ENCODE measurements around the gene NCMAP.
"Not testable (repeated sequence)": the region's sequence is repeated elsewhere in the genome, so short reads cannot be mapped to it uniquely, and the experiment has no call there.

NCMAP gene

GRCh38 chr1:24541711-24542346, 14.1 kb upstream of the NCMAP start:
- no peak for DNase-seq (ENCODE audit: low read depth)

- DNase-seq (ENCODE audit: low read depth) = no peak
Measured at GRCh38 chr1:24544239-24544638, 11.6 kb upstream of the NCMAP start.

GRCh38 chr1:24545662-24546061, 10.2 kb upstream of the NCMAP start:
- DNase-seq (ENCODE audit: low read depth) = no peak

GRCh38 chr1:24547195-24547594, 8.7 kb upstream of the NCMAP start:
- no peak for DNase-seq (ENCODE audit: low read depth)

- no peak for DNase-seq (ENCODE audit: low read depth)
Measured at GRCh38 chr1:24548070-24548469, 7.8 kb upstream of the NCMAP start.

GRCh38 chr1:24549210-24549609, 6.7 kb upstream of the NCMAP start:
- DNase-seq (ENCODE audit: low read depth) = not testable (repeated sequence)

- DNase-seq (ENCODE audit: low read depth) = no peak
Measured at GRCh38 chr1:24551290-24551959, 4.5 kb upstream of the NCMAP start.

- DNase-seq (ENCODE audit: low read depth) = peak; percentile 21
Measured at GRCh38 chr1:24551960-24552571, 3.8 kb upstream of the NCMAP start.

GRCh38 chr1:24553931-24554330, 2.0 kb upstream of the NCMAP start:
- DNase-seq (ENCODE audit: low read depth) = no peak

- no peak for DNase-seq (ENCODE audit: low read depth)
Measured at GRCh38 chr1:24554714-24555113, 1.2 kb upstream of the NCMAP start.

- DNase-seq (ENCODE audit: low read depth) = no peak
Measured at GRCh38 chr1:24556414-24556795, 518 bp downstream of the NCMAP start.

GRCh38 chr1:24557220-24557619, 1.3 kb downstream of the NCMAP start:
- no peak for DNase-seq (ENCODE audit: low read depth)

GRCh38 chr1:24557711-24558131, 1.8 kb downstream of the NCMAP start:
- DNase-seq (ENCODE audit: low read depth) = no peak

- DNase-seq (ENCODE audit: low read depth) = no peak
Measured at GRCh38 chr1:24558455-24558854, 2.6 kb downstream of the NCMAP start.

- peak; percentile 56 for DNase-seq (ENCODE audit: low read depth)
Measured at GRCh38 chr1:24558902-24559791, 3.3 kb downstream of the NCMAP start.

GRCh38 chr1:24560361-24560760, 4.5 kb downstream of the NCMAP start:
- no peak for DNase-seq (ENCODE audit: low read depth)

- DNase-seq (ENCODE audit: low read depth) = no peak
Measured at GRCh38 chr1:24562625-24563024, 6.7 kb downstream of the NCMAP start.

- DNase-seq (ENCODE audit: low read depth) = no peak
Measured at GRCh38 chr1:24564695-24565094, 8.8 kb downstream of the NCMAP start.

- DNase-seq (ENCODE audit: low read depth) = no peak
Measured at GRCh38 chr1:24566236-24566867, 10.5 kb downstream of the NCMAP start.

GRCh38 chr1:24567792-24568388, 12.0 kb downstream of the NCMAP start:
- DNase-seq (ENCODE audit: low read depth) = no peak

GRCh38 chr1:24568475-24568874, 12.6 kb downstream of the NCMAP start:
- DNase-seq (ENCODE audit: low read depth) = no peak
